ENCODE measurements around the gene DUS4L.

Gene DUS4L

DNA sequence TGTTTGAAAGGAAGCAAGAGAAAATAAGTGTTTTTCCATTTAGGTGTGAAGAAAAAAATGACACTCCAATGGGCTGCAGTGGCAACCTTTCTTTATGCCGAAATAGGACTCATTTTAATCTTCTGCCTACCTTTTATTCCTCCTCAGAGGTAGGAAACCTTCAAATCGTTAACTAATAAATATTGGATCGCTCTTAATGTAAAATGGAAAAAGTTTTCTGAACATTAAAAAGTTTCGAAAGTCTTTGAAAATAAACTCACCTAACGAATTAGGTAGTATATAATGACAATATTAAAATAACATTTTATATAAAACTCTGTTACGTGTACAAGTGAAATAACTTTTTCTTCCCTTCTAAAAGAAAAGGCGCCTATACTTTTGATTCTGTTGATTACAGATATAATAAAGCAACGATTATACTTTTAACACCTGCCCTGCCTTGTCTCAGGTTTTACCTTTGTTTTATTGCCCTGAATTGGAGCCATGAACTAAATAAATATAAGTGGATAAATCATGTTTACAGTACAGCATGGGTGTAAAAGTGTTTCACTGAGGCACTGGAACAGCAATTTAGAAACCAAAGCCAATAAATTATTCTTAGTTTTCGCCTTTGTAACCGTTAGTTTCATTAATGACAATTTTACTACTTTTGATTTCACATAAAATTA is 17.1 kb downstream of the DUS4L start:
- DNase-seq = no peak

DNA sequence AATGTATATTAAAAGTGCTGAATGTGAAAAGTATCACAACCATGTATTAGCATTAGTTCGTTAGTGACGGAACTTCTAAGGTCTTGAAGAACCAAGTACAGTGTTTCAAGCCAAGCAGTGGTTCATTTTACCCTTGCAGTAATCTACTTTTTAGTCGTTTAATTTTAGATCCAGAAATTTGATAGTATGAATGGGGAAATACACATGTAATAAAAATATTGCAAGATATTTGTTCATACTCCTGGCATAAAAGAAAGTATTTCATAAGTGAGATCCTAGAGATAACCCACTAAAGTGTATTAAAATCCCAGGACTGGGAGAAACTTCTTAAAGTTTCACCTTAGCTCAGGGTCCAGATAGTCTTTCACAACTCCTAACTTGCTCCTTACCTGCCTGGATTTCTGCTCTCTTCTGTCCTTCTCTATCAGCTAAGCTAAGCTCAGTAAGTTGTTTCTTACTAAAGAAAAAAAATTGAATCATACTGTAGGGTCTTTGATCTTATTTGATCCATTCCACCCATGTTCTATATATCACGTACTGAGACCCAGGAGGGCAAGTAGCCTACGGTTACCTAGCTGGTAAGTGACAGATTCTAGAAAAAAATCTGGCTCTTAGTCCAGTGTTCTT is 17.7 kb downstream of the DUS4L start:
- DNase-seq = no peak

DNA sequence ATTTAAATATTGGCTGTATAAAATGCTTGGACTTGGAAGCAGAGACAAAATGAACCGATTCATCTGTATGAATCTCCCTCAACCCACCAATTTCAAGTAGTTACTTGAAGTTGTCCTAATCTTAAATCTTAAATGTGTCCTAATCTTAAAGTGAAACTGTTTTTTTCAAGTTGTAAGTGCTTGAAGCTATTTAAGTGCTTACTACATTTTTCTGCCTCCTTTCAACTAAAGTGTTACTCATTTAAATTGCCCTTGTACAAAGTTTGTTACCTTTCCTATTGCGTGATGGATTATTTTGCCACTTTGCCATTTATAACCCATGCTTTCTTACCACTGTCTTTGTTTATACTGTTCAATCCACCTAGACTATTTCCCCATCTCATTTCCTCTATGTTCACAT is 19.1 kb downstream of the DUS4L start:
- no peak for DNase-seq

DNA sequence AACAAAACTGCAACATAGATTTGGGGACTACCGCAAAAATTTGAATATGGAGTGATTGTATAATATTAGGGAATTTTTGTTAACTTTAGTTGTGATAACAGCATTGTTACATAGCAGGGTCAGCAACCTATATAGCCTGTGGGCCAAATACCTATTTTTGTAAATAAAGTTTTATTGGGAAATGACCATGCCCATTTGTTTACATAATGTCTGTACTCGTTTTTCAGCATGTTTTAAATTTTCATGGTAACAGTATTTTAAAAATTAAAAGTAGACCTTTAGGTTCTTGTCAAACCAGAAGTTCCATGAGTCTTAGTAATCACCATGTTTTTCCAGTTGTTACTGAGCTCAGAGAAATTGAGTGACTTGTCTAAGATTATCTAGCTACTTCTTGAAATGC is 20.9 kb downstream of the DUS4L start:
- DNase-seq = no peak

DNA sequence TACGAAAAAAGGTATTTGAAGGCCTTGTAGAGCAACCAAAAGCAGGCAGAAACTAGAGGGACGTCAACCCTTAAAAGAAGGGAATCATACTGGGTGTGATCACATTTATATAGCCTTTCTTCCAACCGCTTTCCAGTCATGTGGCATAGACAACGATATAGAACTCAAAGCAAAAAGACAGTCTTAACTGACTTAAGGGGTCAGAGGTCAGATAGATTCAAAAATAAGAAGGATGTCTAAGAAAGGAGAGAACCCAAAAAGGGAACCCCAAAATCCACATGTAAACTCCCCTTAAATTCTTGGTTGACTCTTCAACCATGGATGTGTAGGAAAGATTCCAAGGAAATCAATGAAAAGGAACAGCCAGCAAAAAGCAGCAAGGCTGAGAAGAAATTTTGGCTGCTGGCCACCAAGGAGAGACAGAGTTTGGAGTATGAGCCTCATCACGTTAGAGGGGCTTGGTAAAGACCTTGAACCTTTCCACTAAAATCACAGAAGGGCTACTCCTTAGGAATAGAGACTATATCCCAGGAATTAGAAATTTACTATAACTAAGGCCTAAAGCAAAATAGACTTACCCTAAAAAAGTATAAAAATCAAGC is 24.9 kb downstream of the DUS4L start:
- no peak for DNase-seq

DNA sequence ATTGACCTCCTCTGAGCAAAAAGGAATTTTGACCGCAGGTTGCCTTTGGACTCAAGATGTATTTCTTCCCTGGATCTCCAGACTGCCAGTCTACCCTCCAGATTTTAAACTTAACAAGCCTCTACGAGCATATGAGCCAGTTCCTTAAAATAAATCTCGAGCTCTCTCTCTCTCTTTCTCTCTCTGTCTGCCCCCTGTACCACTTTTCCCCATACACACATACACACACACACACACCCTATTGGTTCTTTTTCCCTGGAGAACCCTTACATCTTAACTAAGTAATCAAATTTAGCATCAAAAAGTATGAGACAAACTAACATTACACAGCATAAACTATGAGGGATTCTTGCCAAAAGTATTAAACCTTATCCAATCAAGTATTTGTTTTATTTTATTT is 27.6 kb downstream of the DUS4L start:
- no peak for DNase-seq

DNA sequence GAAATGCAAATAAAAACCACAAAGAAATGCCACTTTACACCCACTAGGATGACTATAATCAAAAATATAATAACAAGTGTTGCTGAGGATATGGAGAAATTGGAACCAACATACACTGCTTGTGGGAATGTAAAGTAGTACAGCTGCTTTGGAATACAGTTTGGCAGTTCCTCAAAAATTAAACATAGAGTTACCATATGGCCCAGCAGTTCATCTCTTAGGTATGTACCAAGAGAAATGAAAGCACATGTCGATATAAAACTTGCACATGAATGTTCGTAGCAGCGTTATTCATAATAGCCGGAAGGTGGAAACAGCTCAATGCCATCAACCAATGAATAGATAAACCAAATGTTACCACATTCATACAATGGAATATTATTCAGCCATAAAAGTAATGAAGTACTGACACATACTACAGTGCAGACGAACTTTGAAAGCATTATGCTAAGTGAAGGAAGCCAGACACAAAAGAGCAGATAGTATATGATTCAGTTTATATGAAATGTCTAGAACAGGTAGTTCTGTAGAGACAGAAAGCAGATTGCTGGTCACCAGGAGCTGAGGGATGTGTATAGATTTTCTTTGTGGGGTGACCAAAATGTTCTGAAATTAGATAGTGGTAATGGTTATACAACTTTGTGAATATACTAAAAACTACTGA is 28.7 kb downstream of the DUS4L start:
- DNase-seq = no peak

DNA sequence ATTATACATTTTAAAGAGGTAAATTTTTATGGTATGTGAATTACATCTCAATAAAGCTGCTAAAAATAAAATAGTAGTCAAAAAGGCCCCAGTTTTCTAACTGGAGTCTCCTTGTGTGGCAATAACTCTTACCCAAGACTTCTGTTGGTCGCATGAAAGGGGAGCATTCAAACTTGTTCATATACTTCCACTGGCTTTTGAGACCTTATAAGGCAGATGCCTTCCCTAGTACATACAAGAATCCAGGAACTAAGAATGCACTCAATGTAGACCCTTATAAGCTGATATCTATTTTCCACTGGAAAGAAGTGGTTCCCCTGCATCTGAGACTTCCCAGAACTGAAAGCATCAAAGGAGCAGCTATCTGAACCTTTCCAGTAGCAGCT is 29.2 kb downstream of the DUS4L start:
- no peak for DNase-seq

DNA sequence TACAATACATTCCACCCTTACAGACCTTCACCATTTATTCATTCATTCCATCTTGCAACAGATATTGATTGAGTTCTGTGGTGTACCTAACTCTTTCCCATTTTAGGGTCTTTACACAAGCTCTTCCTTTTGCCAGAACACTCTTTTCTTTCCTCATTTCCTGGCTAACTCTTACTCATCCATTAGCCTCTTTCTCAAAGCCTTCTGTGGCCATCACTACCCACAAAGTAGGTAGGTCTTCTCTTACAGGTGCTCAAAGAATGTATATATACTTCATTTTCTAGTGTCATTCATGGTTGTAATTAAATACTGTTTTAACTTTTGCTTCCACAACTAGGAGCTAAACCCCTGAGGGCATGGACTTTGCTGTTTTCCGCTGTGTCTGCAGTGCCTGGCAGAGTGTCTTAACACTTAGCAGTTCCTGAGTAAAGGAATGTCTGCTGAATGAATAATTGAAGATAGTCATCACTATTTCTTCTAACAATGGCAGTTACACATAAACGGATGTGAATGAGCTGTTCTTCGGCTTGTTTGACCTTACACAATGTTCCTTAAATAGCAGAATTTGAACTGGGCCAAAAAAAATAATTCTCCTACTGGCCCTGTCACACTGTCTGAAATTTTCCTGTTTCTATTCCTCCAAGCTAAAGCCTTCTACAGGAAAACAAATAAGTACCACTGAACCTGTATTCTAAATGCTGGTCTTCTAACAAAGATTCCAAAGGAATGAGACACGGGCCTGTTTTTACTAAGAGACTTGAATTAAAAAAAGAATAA is 31.4 kb downstream of the DUS4L start:
- DNase-seq = no peak

DNA sequence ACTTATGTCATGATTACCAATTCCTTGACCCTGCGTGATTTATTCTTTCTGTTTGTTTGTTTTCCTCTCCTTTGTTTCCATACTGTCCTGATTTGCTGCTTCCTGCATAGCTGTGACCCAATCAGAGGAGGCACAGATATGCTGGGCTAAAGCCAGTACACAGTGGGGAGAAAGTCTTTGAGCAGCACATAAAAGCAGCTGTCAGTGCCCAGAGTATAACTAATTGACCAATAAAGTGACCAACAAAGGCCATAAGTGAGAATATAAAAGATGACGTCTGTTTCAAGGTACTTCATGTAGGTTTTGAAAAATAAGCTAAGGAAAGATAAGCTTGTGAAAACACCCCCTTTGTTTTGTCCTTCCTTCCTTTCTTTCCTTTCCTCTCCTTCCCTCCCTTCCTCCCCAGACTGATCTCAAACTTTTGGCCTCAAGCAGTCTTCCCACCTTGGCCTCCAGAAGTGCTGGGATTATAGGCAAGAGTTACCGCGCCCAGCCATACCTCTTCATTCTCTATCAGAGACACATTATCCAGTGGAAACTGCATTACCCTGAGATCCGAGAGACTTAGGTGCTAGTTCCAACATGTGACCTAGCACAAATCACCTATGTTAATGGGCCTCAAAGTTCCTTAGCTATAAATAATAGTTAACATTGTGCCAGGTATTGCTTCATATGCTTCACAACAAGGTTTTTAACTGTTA is 33.3 kb downstream of the DUS4L start:
- DNase-seq = no peak

DNA sequence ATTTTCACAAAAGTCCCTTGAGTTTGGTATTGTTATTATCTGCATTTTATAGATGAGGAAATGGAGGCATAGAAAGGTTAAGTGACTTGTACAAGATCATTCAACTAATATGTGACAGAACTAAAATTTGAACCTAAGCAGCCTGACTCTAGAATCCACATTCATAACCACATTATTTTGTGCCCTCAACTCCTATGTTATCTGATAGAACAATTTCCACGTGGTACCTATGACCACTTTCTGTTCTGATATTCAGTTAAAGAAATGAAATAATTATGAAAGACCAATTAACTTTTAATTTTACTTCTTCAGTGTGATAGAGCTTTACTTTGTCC is 33.8 kb downstream of the DUS4L start:
- DNase-seq = no peak

DNA sequence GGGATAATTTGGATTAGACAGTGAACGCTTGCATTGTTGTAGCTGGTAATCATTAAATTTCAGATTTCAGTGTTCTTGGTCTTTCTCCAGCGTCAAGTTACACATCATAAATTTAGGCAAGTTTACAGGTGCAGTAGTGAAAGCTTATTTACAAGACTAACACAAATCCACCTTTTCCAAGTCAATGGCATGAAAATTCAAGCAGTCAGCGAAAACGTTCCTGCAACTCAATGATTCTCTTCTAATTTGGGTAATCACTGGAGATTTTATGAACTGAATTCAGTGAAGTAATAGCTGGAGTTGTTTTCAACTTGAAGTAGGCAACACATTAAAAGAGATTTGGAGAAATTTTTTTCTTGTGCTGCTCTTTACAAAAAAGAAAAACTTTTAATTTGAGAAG is 34.2 kb downstream of the DUS4L start:
- DNase-seq = no peak

DNA sequence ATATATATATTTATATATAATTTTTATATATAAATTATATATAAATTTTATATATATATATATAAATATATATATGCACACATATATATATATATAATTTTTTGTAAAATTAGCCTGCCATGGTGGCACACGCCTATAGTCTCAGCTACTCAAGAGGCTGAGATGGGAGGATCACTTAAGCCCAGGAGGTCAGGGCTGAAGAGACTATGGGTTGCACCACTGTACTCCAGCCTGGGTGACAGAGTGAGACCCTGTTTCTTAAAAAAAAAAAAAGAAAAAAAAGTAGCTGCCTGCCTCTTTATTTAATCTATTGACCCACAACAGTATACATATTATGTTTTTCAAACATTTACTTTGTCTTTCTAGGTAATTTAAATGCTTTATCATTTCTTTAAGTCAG is 35.5 kb downstream of the DUS4L start:
- no peak for DNase-seq

DNA sequence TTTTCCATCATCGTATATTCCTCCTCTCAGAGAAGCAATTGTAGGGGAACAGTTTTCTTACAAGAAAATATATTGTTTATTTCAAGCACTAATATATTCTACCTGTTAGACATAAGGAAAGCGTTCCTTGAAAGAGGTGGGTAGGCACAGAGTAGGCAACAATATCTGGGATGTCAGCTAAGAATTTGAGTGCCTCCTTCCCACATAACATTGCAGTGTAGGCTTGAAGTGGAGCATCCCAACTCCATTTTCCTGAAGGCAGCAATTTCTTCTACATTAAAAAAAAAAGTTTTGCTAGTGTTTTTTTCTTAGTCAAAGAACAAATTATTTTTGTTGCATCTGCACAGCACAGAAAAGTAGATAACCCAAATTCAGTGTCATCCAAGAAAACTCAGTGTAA is 37.0 kb downstream of the DUS4L start:
- no peak for DNase-seq

DNA sequence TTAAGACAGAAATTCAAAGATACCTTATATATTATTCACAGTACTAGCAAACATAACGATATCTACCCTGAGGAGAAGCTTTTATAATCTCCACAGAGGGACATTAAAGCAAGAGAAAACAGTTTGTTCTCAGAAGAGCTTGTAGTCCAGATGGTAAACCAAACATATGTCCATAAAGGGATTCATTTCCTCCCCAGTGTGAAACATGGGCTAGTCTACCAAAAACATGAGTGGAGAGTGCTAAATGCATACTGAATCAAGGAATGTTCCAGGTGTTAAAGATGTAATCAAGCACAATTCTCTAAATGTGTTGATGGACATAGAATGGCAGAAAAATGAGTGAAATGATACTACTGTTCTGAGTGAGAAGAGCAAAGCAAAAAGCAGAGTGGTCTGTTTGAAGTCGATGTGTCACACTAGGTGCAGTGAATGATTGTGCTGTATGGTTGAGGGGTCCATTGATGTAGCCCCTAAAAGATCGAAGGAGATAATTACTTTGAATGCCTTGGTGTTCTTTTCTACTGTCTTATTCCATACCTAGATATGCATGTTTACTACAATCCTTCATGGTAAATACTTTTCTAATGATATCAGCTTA is 41.5 kb downstream of the DUS4L start:
- DNase-seq = no peak

DNA sequence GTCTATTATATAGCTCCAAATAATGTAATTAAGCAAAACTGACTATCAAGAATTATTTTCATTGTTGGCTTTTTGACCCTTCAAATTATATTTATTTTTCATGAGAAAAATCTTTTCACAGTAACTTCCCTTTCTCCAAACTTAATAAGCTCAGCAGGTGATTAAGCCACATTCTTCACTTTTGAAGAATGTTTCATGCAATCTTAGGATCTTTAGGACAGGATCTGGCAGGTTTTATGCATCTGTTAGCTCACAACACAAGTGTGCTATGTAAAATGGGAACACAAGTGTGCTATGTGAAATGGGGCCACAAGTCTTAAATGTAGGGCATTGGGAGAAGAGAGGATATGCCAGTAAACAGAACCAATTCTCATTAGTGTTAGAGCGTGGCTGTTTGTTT is 42.5 kb downstream of the DUS4L start:
- no peak for DNase-seq

DNA sequence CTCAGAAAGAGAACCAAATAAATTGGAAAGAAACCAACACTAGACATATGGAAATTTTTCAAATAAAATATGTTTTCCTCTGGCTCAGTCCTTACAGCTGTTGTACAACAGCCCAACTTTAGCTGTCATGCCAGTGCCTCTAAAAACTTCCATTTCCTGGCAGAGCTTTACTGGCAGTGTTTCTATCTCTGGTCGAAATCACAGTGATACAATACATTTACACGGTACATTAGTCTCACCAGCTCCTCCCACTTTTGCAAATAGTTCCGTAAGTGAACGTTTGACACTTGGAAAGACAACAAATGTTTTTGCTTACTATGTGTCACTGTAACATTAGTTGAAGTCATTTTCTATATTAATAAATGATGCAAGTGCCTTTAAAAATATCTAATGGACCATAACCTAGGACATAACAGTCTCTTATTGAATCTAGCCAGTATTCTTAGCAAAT is 46.1 kb downstream of the DUS4L start:
- DNase-seq = no peak

DNA sequence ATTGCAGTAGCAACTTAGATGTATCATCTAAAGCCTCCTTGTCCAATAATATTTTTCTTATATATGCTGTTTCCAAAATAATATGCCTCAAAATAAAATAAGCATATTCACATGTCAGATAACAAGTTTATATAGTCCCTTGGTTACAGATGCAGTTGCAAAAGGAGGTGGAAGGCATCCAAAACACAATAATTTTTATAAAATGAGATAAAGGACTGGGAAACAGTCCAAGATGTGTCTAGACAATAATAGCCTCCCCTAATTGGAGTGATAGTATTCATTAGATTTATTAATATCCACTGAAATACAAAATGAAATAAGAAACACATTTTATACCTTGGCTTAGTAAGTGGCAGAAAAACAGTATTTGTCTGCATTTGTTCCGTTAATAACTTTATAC is 46.6 kb downstream of the DUS4L start:
- no peak for DNase-seq

DNA sequence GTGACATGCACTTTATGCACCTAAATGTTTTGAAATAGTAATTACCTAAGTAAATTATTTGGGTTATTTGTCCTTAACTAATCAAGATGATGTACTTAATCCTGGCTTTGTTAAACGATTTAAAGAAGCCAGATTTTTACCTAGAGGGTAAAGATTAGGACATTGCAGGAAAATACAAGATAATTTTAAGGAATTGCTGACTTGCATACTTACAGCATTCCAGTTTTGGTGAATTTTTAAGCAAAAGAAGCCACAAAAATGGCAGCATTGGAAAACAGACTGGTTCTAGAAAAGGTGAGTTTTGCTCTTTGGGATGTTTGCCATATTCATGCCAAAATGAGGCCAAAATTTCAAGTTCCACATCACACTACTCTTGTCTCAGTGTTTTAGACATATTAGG is 49.7 kb downstream of the DUS4L start:
- no peak for DNase-seq

DNA sequence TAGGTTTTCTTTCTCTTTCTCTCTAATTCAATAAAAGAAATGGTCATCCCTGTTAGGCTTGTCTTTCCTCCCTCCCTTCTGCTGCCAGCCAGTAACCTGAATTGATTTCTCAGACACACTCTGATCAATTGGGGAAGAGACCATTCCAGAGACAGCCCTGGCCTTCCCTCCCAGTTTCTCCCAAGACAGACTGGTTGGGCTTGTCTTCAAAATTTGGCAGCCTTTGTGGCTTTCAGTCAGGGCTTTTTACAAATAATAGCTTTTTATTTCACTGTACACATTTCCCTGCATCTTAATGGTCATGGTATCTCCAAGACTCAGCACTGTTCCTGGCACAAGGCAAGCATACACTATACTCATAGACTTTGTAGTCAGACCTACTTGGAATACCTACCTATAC is 50.2 kb downstream of the DUS4L start:
- no peak for DNase-seq

DNA sequence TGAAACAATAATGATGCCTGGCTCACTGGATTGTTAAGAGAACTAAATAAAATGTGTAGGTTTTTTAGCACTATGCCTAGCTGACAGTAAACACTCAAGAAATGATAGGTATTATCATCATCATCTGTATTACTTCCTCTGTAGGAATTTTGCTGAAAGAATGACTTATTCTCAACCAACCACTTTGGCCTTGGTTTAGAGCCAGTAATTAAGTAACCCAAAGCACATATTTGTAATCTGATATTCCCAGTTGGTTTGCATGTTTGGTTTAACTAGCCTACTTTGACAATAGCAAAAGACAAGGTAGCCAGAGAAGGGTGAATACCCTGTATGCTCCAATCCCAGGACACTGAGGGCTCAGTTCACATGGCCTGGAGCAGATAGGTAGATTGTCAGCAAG is 50.7 kb downstream of the DUS4L start:
- DNase-seq = no peak

DNA sequence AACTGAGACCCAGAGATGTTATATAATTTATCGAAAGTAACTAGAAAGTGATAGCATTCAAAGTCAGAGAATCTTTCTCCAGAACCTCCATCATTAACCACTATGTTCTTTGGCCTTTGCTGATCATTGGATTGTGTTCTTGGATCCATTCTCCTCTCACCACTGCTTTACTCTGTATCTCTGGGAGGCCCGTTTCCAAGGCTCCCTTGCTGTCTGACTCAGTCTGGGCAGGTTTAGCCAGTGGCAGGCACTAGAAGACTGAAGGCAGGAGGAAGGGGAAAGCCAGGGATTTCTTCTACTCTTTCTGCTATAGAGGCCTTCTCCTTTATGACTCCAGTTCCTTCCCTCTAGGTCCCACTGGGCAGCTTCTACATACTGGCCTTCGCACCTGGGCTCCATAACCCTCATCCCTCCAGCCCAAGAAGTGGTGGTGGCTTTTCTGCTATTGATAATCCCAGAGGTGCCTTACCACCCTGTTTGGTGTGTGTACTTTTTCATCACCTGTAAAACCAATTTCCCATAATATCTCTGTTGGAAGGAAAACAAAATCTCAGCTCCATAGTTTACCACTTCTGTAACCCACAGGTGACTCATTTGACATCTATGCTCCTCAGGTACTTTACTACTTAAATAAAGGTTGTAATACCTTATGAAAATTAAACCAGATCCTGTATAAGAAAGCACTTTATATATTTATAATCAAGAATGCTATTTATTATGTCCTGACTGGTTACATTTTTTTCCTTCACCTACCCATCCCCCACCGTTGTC is 52.3 kb downstream of the DUS4L start:
- no peak for DNase-seq

All from stimulated activated naive CD4-positive, alpha-beta T cell treated with Interleukin-2 at 50 U/mL for 16 hours (primary cell).